Measurements from ENCODE around the gene SELP.

DNA sequence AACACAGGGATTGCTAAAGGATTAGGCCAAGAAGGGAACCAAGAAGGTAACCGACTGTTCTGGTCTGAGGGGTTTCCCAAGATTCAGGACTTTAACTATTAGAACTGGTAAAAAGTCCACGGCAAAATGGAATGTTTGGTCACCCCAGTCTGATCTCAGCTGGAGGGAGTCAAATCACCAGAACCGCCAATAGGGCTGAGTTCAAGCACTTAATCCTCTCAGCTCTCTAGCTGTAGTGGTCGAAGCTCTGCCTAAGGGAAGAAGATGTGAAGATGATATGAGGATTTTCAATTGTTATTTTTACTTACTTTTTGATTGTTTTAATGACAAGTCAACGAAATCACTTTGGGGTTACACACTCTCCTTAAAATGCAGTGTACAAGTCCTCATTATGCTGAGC lies 72.8 kb downstream of the SELP start:
- TF ChIP-seq, protein P1, sequence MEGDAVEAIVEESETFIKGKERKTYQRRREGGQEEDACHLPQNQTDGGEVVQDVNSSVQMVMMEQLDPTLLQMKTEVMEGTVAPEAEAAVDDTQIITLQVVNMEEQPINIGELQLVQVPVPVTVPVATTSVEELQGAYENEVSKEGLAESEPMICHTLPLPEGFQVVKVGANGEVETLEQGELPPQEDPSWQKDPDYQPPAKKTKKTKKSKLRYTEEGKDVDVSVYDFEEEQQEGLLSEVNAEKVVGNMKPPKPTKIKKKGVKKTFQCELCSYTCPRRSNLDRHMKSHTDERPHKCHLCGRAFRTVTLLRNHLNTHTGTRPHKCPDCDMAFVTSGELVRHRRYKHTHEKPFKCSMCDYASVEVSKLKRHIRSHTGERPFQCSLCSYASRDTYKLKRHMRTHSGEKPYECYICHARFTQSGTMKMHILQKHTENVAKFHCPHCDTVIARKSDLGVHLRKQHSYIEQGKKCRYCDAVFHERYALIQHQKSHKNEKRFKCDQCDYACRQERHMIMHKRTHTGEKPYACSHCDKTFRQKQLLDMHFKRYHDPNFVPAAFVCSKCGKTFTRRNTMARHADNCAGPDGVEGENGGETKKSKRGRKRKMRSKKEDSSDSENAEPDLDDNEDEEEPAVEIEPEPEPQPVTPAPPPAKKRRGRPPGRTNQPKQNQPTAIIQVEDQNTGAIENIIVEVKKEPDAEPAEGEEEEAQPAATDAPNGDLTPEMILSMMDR (IDR thresholded peaks at IDR 0.05): no peak
- no peak for TF ChIP-seq EZH2phosphoT487 (IDR thresholded peaks at IDR 0.05)
